ENCODE results near the gene NKIRAS2.

NKIRAS2 gene

DNA sequence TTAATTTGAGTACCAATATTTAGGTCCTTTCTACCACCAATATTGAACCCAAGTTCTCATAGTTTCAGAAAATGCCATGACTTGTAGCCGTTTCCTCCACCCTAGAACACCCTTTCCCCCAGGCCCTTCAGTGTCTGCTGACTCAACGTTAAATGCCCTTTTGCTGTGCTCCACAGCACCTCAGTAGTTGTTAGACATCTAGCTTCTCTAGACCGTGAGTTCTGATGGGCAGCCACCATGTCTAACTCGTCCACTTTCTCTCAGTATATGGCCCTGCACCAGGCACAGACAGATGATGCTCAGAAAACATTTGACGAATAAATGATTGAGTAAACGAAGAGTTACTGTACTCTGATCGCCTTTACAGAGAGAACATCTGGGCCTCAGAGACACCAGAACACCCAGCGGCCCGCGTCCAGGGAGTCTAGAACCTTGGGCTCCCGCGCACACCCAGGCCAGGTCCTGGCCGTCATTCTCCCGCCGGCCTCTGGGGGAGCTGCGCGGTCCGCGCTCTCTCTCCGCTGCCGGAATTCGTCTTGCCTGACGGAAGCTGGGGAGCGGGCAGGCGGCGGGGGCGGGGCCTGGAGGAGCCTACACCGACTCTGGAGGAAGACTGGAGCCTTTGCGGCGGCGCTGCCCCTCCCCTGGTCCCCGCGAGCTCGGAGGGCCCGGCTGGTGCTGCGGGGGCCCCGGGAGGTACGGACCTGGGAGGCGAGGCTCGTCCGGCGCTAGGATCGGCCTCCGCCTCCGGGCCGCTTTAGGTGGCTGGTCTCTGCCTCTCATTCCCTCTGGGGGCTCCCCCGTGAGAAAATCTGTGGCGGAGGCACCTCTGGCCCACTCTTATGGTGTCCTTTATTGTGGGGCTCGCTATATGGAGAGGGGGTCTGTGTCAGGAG is at the start of gene NKIRAS2:
NKIRAS2 (plus strand) TSS at position 582 of the 896 bp plus-strand sequence. CDS start 1,488 bp downstream, outside the sequence.
- Histone ChIP-seq H3K27ac (ENCODE audit: low read depth, low read length) (peak within 1 kb of the TSS; percentile 46), H4K20me1 (ENCODE audit: low read depth, low read length) (no peaks in the 10 kb centered on the region), H3K4me2 (ENCODE audit: low read depth, low read length, poor library complexity, severe bottlenecking) (peak within 1 kb of the TSS; percentile 84), H3K79me2 (ENCODE audit: insufficient read depth, low read length) (peaks cover 35% of the 10 kb centered on the region), H3K9ac (ENCODE audit: low read length) (peak within 1 kb of the TSS; percentile 90), H3F3A (ENCODE audit: insufficient read depth) (0 out of 2 replicates have a peak, but pooled peaks cover 3% of the 10 kb centered on the region), H3K36me3 (ENCODE audit: low read length) (no peaks in the 10 kb centered on the region), H3K27me3 (ENCODE audit: low read length) (no peaks in the 10 kb centered on the region), H3K9me3 (ENCODE audit: insufficient read depth, low read length) (no peaks in the 10 kb centered on the region), H2AFZ (ENCODE audit: low read depth, low read length, severe bottlenecking) (peak within 1 kb of the TSS; percentile 91), H3K9me2 (replicated peaks; ENCODE audit: insufficient read depth, low read length) (no peaks in the 10 kb centered on the region), H3K4me3 (ENCODE audit: insufficient read depth, low read length, poor library complexity, severe bottlenecking) (peak within 1 kb of the TSS; percentile 82)
- peak; percentile 85 for TF ChIP-seq CTCF (IDR thresholded peaks at IDR 0.05; ENCODE audit: insufficient read depth, low read length, poor library complexity, severe bottlenecking)
- TF ChIP-seq EZH2phosphoT487 (conservative IDR thresholded peaks at IDR 0.05; ENCODE audit: low read length): no peak

GRCh38 chr17:41970901-41971331 is 49.0 kb upstream of the NKIRAS2 start:
- Histone ChIP-seq H3K9me2 (replicated peaks; ENCODE audit: insufficient read depth, low read length) (no peaks in the 10 kb centered on the region), H3K36me3 (ENCODE audit: low read length) (no peaks in the 10 kb centered on the region)

GRCh38 chr17:41971721-41972523 is 48.0 kb upstream of the NKIRAS2 start:
- Histone ChIP-seq H3K79me2 (ENCODE audit: insufficient read depth, low read length) (peaks cover 10% of the 10 kb centered on the region), H3K4me2 (ENCODE audit: low read depth, low read length, poor library complexity, severe bottlenecking) (no peak overlapping the region)

More at GRCh38 chr17:41970901-41971331, 49.0 kb upstream of the NKIRAS2 start:
- H4K20me1 ChIP-seq (ENCODE audit: low read depth, low read length): no peaks in the 10 kb centered on the region
- no peak overlapping the region for H3K9ac ChIP-seq (ENCODE audit: low read length)
- no peaks in the 10 kb centered on the region for H3K27me3 ChIP-seq (ENCODE audit: low read length)
- H3F3A ChIP-seq (ENCODE audit: insufficient read depth): peaks cover 10% of the 10 kb centered on the region
- H3K9me3 ChIP-seq (ENCODE audit: insufficient read depth, low read length): no peaks in the 10 kb centered on the region
- TF ChIP-seq EZH2phosphoT487 (conservative IDR thresholded peaks at IDR 0.05; ENCODE audit: low read length) (no peak), CTCF (IDR thresholded peaks at IDR 0.05; ENCODE audit: insufficient read depth, low read length, poor library complexity, severe bottlenecking) (no peak)
- H2AFZ ChIP-seq (ENCODE audit: low read depth, low read length, severe bottlenecking): no peak overlapping the region
- H3K4me3 ChIP-seq (ENCODE audit: insufficient read depth, low read length, poor library complexity, severe bottlenecking): no peak overlapping the region
- no peak overlapping the region for H3K27ac ChIP-seq (ENCODE audit: low read depth, low read length)
- H3K4me2 ChIP-seq (ENCODE audit: low read depth, low read length, poor library complexity, severe bottlenecking): no peak overlapping the region
- H3K79me2 ChIP-seq (ENCODE audit: insufficient read depth, low read length): peaks cover 13% of the 10 kb centered on the region

More at GRCh38 chr17:41971721-41972523, 48.0 kb upstream of the NKIRAS2 start:
- H3K27ac ChIP-seq (ENCODE audit: low read depth, low read length): no peak overlapping the region
- no peaks in the 10 kb centered on the region for H3K9me3 ChIP-seq (ENCODE audit: insufficient read depth, low read length)
- peaks cover 10% of the 10 kb centered on the region for H3F3A ChIP-seq (ENCODE audit: insufficient read depth)
- H4K20me1 ChIP-seq (ENCODE audit: low read depth, low read length): no peaks in the 10 kb centered on the region
- no peaks in the 10 kb centered on the region for H3K27me3 ChIP-seq (ENCODE audit: low read length)
- no peak overlapping the region for H3K4me3 ChIP-seq (ENCODE audit: insufficient read depth, low read length, poor library complexity, severe bottlenecking)
- H3K9ac ChIP-seq (ENCODE audit: low read length): no peak overlapping the region
- H3K36me3 ChIP-seq (ENCODE audit: low read length): 0 out of 2 replicates have a peak, but pooled peaks cover 2% of the 10 kb centered on the region
- H3K9me2 ChIP-seq (replicated peaks; ENCODE audit: insufficient read depth, low read length): no peaks in the 10 kb centered on the region
- TF ChIP-seq CTCF (IDR thresholded peaks at IDR 0.05; ENCODE audit: insufficient read depth, low read length, poor library complexity, severe bottlenecking) (no peak), EZH2phosphoT487 (conservative IDR thresholded peaks at IDR 0.05; ENCODE audit: low read length) (no peak)
- H2AFZ ChIP-seq (ENCODE audit: low read depth, low read length, severe bottlenecking): no peak overlapping the region

Data from SU-DHL-6 (cell line).